ENCODE data around the gene HELZ2. TPM values are rescaled to one million over a fixed set of nuclear protein-coding genes. Genes with fewer than 3 reads are reported as not detected.
A peak's percentile ranks its signal among the peaks of the same experiment; 100 is the strongest.

Gene HELZ2
- total and polyA plus RNA-seq, 5 experiments from 2014 or later: 3.1 to 24.4 (median 4.6) TPM

DNA sequence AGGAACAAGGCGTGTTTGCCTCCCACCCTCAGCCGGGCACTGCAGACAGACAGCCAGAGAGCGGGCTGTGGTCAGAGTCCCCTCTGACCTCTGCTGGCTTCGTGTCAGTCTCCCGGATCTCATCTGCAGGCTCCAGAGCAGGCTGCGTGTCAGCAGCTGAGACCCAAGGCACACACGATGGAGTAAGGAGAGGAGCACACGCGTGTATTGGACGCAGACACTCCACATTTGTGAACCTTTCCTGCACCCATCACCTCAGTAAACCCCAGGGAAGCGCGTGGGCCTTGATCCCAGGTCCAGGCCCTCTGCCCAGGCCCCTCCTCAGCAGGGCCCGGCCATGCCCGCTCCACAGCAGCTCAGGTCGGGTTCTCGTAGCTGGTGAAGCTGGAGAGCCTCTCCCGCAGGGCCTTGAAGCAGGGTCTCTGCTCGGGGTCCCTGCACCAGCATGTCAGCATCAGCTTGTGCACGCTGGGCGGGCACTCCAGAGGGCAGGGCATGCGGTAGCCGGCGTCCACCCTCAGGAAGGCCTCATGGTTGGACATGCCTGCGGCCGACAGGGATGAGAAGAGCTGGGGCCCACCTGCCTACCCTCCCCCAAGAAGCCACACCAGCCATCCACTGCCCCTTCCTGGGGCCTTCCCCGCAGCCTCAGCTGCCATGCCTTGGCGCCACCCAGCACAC lies 44.7 kb downstream of the HELZ2 start:
- Mint-ChIP-seq H3K4me1 (peaks cover 0 to 17% (median 4%) of the 10 kb centered on the region in 4 donors), H3K4me3 (no peak overlapping the region), H3K27ac (peak overlapping the region in 2 of 10 donors; percentile 28 to 80), H3K27me3 (no peaks in the 10 kb centered on the region), H3K36me3 (peaks cover 0 to 3% (median 0%) of the 10 kb centered on the region in 3 donors), H3K9me3 (no peaks in the 10 kb centered on the region)
- peak in 1 of 10 donors; percentile 50 for DNase-seq
- ATAC-seq: no peak
- POLR2A ChIA-PET: interaction anchor here (0.6 to 11.6 kb wide), 3 partner anchors 8 to 14 kb away, joined by 3 to 174 read pairs (median 9); partner anchors contain the start of genes PPDPF and PTK6

DNA sequence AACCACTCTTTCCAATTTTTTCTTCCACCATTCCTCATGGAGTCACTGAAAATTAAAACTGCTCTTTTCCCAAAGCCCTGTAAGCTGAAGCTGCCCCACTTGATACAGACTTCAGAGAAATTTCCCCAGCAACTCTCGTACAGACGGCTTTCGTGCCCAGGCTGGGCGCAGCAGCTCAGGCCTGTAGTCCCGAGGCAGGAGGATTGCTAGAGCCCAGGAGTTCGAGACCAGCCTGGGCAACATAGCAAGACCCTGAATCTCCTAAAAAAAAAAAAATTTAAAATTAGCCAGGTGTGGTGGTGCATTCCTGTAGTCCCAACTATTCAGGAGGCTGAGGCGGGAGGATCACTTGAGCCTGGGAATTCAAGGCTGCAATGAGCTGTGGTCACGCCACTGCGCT lies 46.9 kb downstream of the HELZ2 start:
- H3K4me1 Mint-ChIP-seq: peaks cover 8 to 21% (median 13%) of the 10 kb centered on the region in 4 donors
- ATAC-seq (no peak), DNase-seq (no peak)
- no peak overlapping the region for H3K4me3 Mint-ChIP-seq
- peaks cover 0 to 17% (median 13%) of the 10 kb centered on the region in 3 donors for H3K36me3 Mint-ChIP-seq
- H3K27ac Mint-ChIP-seq: peak overlapping the region in 3 of 10 donors; percentile 36 to 66 (median 57)
- H3K9me3 Mint-ChIP-seq: peaks cover 0 to 6% (median 1%) of the 10 kb centered on the region in 9 donors
- H3K27me3 Mint-ChIP-seq: no peaks in the 10 kb centered on the region
- POLR2A ChIA-PET: interaction anchor here (0.7 kb wide), 2 partner anchors 77 to 1039 kb away, joined by 4 read pairs; no protein-coding TSS in a partner anchor

- Mint-ChIP-seq H3K27me3 (no peaks in the 10 kb centered on the region), H3K36me3 (peaks cover 0 to 17% (median 16%) of the 10 kb centered on the region in 3 donors), H3K4me1 (peaks cover 6 to 20% (median 15%) of the 10 kb centered on the region in 4 donors), H3K4me3 (no peak overlapping the region), H3K27ac (peak overlapping the region in 2 of 10 donors; percentile 57 to 82), H3K9me3 (peaks cover 0 to 6% (median 1%) of the 10 kb centered on the region in 9 donors)
- POLR2A ChIA-PET: interaction anchor here (1.7 kb wide), 1 partner anchor 26 kb away, joined by 3 read pairs; no protein-coding TSS in a partner anchor
- no peak for DNase-seq
- ATAC-seq: no peak
Measured at GRCh38 chr20:63525971-63526370, 48.1 kb downstream of the HELZ2 start.

DNA sequence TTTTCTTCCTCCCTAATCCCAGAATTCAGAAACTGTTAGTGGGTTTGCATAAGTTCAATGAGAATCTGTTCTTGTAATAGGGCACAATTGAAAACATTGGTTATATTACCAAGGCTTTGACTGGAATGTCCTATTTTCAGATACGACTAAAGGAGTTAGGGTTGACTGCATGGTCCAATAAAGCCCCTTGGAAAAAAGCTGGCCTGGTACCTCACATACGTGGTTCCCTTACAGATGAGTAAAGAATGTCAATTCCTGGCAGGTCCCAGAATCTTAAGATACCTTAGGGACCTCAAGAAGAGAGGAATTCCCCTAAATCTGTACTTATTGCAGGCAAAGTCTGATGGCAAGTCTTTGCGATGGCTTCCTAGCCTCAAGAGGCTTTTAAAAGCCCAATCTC lies 48.9 kb downstream of the HELZ2 start:
- peaks cover 0 to 6% (median 1%) of the 10 kb centered on the region in 9 donors for H3K9me3 Mint-ChIP-seq
- H3K36me3 Mint-ChIP-seq: peaks cover 0 to 17% (median 16%) of the 10 kb centered on the region in 3 donors
- POLR2A ChIA-PET: interaction anchor here (1.7 kb wide), 1 partner anchor 27 kb away, joined by 3 read pairs; no protein-coding TSS in a partner anchor
- DNase-seq (no peak), ATAC-seq (no peak)
- H3K27me3 Mint-ChIP-seq: no peaks in the 10 kb centered on the region
- H3K4me1 Mint-ChIP-seq: peaks cover 6 to 20% (median 15%) of the 10 kb centered on the region in 4 donors
- H3K4me3 Mint-ChIP-seq: peak overlapping the region in 3 of 10 donors; percentile 11 to 54 (median 14)
- peak overlapping the region in 3 of 10 donors; percentile 43 to 68 (median 57) for H3K27ac Mint-ChIP-seq

Other genes starting within 250 kb of the HELZ2 start
- gene CHRNA4, start 212.9 kb downstream of the HELZ2 start, total RNA-seq: not detected
- gene CHRNA4, start 212.9 kb downstream of the HELZ2 start, polyA plus RNA-seq: not detected
- gene KCNQ2, start 101.6 kb downstream of the HELZ2 start, total RNA-seq: under 1 TPM; 0.30 to 0.49 TPM
- gene KCNQ2, start 101.6 kb downstream of the HELZ2 start, polyA plus RNA-seq: not detected
- under 1 TPM; 0.16 to 0.18 TPM for gene EEF1A2, start 75.2 kb downstream of the HELZ2 start, total RNA-seq
- not detected for gene EEF1A2, start 75.2 kb downstream of the HELZ2 start, polyA plus RNA-seq
- 100 to 1,000 TPM; 225 to 229 TPM for gene PPDPF, start 53.5 kb downstream of the HELZ2 start, total RNA-seq
- 10 to 100 TPM; 47.4 to 93.1 (median 78.1) TPM for gene PPDPF, start 53.5 kb downstream of the HELZ2 start, polyA plus RNA-seq
- under 1 TPM; 0.16 to 0.29 TPM for gene PTK6, start 36.9 kb downstream of the HELZ2 start, total RNA-seq
- under 1 TPM; 0.09 to 0.44 (median 0.15) TPM for gene PTK6, start 36.9 kb downstream of the HELZ2 start, polyA plus RNA-seq
- not detected for gene SRMS, start 26.5 kb downstream of the HELZ2 start, total RNA-seq
- gene SRMS, start 26.5 kb downstream of the HELZ2 start, polyA plus RNA-seq: not detected
- gene FNDC11, start 20.1 kb downstream of the HELZ2 start, total RNA-seq: under 1 TPM; 0.13 to 0.36 TPM
- gene FNDC11, start 20.1 kb downstream of the HELZ2 start, polyA plus RNA-seq: under 1 TPM in 1 of 3 donors, not detected in 2; 0.25 TPM
- 10 to 100 TPM; 26.1 to 26.6 TPM for gene GMEB2, start 52.9 kb upstream of the HELZ2 start, total RNA-seq
- 10 to 100 TPM in 1 of 3 donors, 1 to 10 TPM in 2; 6.2 to 16.3 (median 6.8) TPM for gene GMEB2, start 52.9 kb upstream of the HELZ2 start, polyA plus RNA-seq
- 100 to 1,000 TPM in 1 of 2 experiments, 10 to 100 TPM in 1; 94.3 to 102 TPM for gene STMN3, start 79.2 kb upstream of the HELZ2 start, total RNA-seq
- 10 to 100 TPM; 21.6 to 35.4 (median 34.0) TPM for gene STMN3, start 79.2 kb upstream of the HELZ2 start, polyA plus RNA-seq
- gene RTEL1, start 84.1 kb upstream of the HELZ2 start, total RNA-seq: 10 to 100 TPM; 23.6 to 25.5 TPM
- 1 to 10 TPM; 3.2 to 6.8 (median 4.4) TPM for gene RTEL1, start 84.1 kb upstream of the HELZ2 start, polyA plus RNA-seq
- gene TNFRSF6B, start 122.4 kb upstream of the HELZ2 start, total RNA-seq: 1 to 10 TPM in 1 of 2 experiments, under 1 TPM in 1; 0.96 to 1.1 TPM
- gene TNFRSF6B, start 122.4 kb upstream of the HELZ2 start, polyA plus RNA-seq: under 1 TPM in 2 of 3 donors, not detected in 1; 0.22 to 0.84 TPM
- gene ARFRP1, start 133.7 kb upstream of the HELZ2 start, total RNA-seq: 100 to 1,000 TPM; 106 to 108 TPM
- gene ARFRP1, start 133.7 kb upstream of the HELZ2 start, polyA plus RNA-seq: 10 to 100 TPM; 60.1 to 92.1 (median 80.9) TPM
- gene ZGPAT, start 133.8 kb upstream of the HELZ2 start, total RNA-seq: 10 to 100 TPM; 52.6 to 53.9 TPM
- 10 to 100 TPM; 42.3 to 73.8 (median 47.1) TPM for gene ZGPAT, start 133.8 kb upstream of the HELZ2 start, polyA plus RNA-seq
- 100 to 1,000 TPM in 1 of 2 experiments, 10 to 100 TPM in 1; 95.0 to 104 TPM for gene LIME1, start 162.4 kb upstream of the HELZ2 start, total RNA-seq
- gene LIME1, start 162.4 kb upstream of the HELZ2 start, polyA plus RNA-seq: 100 to 1,000 TPM; 255 to 292 (median 282) TPM
- 100 to 1,000 TPM; 124 to 134 TPM for gene SLC2A4RG, start 165.5 kb upstream of the HELZ2 start, total RNA-seq
- 1 to 10 TPM; 3.8 to 4.8 (median 4.7) TPM for gene SLC2A4RG, start 165.5 kb upstream of the HELZ2 start, polyA plus RNA-seq